Upper lobe of left lung (tissue), 4 donors: ENCODE measurements around the gene ANXA2.
A peak's percentile ranks its signal among the peaks of the same experiment; 100 is the strongest.

Source experiments
- CTCF ChIP-seq, 6 experiments: fragments of 450-650 bp in 4 of 6; fragments of 200-600 bp in 2 of 6; sonication (generic) in 2 of 6; IDR thresholded peaks; one replicate each; pipeline ENCODE4 v1.5.1; 2016 to 2019; ENCODE audit warnings: antibody characterized with exemption in 6 of 6
- EP300 ChIP-seq, 4 donors: sonication (generic); formaldehyde crosslinking; IDR thresholded peaks; one replicate each; pipeline ENCODE4 v1.5.1; 2017; ENCODE audit warnings: antibody characterized with exemption in 4 of 4, control low read depth in 2 of 4
- POLR2AphosphoS5 ChIP-seq, 2 donors: sonication (generic); formaldehyde crosslinking; IDR thresholded peaks; one replicate each; pipeline ENCODE4 v1.5.1; 2017; ENCODE audit warnings: antibody characterized with exemption in 2 of 2

- peak in 1 of 4 donors; percentile 63 for TF ChIP-seq EP300 (IDR thresholded peaks at IDR 0.05)
- no peak for TF ChIP-seq CTCF (IDR thresholded peaks at IDR 0.05)
- peak; percentile 95 to 96 for TF ChIP-seq POLR2AphosphoS5 (IDR thresholded peaks at IDR 0.05)
Measured at GRCh38 chr15:60397772-60398445, at the start of gene ANXA2.
